Activated naive CD4-positive, alpha-beta T cell treated with Interleukin-2 at 50 U/mL for 16 hours (primary cell): ENCODE measurements around the gene NECTIN2.
"Not testable (repeated sequence)": the region's sequence is repeated elsewhere in the genome, so short reads cannot be mapped to it uniquely, and the experiment has no call there.

Source experiments
- DNase-seq: peaks from one replicate; pipeline ENCODE4 v3.0.0-alpha.2; 2020

Gene NECTIN2

DNA sequence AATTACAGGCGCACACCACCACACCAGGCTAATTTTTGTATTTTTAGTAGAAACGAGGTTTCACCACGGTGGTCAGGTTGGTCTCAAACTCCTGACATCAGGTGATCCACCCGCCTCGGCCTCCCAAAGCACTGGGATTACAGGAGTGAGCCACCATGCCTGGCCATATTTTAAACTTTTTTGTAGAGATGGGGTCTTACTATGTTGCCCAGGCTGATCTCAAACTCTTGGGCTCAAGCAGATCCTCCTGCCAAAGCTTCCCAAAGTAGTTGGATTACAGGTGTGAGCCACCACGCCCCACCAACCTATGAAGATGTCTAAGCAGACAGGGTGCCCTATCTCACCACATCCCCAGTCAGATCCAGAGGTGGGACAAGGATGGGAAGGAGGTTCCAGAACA lies 65.8 kb downstream of the NECTIN2 start:
- not testable (repeated sequence) for DNase-seq

GRCh38 chr19:44912854-44913253 lies 66.8 kb downstream of the NECTIN2 start:
- DNase-seq = no peak

DNA sequence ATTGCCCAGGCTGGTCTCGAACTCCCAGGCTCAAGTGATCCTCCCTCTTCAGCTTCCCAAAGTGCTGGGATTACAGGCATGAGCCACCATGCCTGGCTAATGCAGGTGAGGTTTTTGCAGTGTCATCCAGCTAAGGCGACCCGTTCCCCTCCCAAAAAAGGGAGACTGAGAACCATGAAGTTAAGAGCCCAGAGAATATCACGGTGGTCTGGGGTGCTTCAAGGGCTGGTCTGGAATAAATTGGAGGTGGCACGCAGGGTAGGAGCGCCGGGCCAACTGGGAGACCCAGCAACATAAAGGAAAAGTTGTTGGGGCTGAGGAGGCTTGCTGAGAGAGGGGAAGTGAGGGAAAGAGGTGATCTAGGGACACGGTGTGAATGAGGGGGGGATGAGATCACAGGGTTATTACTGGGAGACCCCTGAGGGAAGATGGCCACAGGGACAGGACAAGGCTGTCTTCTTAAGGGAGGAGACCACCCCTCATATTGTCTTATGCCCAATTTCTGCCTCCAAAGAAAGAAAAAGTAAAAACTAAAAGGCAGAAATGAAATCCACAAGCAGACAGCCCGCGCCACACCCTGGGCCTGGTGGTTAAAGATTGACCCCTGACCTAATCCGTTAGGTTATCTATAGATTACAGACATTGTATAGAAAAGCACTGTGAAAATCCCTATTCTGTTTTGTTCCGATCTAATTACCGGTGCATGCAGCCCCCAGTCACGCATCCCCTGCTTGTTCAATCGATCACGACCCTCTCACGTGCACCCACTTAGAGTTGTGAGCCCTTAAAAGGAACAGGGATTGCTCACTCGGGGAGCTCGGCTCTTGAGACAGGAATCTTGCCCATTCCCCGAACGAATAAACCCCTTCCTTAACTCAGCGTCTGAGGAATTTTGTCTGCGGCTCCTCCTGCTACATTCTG lies 67.7 kb downstream of the NECTIN2 start:
- DNase-seq = not testable (repeated sequence)

DNA sequence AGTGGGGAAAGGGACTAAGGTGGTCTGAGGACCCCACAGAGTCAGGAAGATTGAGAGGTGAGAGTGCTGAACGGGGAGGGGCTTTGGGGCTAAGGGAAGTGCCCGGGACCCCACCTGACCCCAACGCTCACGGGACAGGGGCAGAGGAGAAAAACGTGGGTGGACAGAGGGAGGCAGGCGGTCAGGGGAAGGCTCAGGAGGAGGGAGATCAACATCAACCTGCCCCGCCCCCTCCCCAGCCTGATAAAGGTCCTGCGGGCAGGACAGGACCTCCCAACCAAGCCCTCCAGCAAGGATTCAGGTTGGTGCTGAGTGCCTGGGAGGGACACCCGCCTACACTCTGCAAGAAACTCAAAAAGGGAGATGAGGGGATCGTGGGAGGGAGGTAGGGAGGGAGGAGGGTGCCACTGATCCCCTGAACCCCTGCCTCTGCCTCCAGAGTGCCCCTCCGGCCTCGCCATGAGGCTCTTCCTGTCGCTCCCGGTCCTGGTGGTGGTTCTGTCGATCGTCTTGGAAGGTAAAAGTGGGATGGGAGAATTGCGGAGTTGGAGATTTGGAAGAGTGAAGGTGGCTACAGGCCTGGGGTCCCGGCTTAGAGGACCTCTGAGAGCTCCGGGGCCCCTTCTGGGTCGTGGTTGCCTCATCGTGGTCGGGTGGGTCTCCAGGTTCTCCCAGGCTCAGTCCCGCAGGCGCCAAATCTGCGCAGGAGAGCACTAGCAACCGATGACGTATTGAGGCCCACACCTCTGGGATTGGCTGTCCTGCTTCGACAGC lies 68.5 kb downstream of the NECTIN2 start, which contains the start of gene APOC1:
Gene APOC1, plus strand, starts transcription at position 176 of the 774 bp plus-strand sequence. Its CDS starts 284 bp downstream, at position 460.
- DNase-seq = peak; percentile 76

DNA sequence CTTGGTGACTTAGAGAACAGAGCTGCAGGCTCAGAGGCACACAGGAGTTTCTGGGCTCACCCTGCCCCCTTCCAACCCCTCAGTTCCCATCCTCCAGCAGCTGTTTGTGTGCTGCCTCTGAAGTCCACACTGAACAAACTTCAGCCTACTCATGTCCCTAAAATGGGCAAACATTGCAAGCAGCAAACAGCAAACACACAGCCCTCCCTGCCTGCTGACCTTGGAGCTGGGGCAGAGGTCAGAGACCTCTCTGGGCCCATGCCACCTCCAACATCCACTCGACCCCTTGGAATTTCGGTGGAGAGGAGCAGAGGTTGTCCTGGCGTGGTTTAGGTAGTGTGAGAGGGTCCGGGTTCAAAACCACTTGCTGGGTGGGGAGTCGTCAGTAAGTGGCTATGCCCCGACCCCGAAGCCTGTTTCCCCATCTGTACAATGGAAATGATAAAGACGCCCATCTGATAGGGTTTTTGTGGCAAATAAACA lies 78.2 kb downstream of the NECTIN2 start:
- no peak for DNase-seq

- no peak for DNase-seq
Observed at GRCh38 chr19:44925114-44925891, 79.2 kb downstream of the NECTIN2 start.

- not testable (repeated sequence) for DNase-seq
Observed at GRCh38 chr19:44926245-44927077, 80.4 kb downstream of the NECTIN2 start.

GRCh38 chr19:44927746-44928145 lies 81.6 kb downstream of the NECTIN2 start:
- DNase-seq = no peak

DNA sequence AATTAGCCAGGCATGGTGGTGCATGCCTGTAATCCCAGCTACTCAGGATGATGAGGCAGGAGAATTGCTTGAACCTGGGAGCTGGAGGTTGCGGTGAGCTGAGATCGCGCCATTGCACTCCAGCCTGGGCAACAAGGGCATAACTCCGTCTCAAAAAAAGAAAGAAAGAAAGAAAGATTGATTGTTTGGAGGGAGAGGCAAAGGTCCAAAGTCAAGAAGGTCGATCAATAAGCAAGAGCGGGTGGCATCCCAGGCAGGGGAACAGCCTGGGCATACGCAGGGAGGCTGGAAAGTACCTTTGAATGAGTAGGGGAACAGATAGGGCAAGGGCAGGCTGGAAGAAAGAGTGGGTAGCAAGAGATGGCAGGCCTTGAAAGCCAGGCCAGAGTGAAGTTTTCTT lies 84.0 kb downstream of the NECTIN2 start:
- DNase-seq = no peak

DNA sequence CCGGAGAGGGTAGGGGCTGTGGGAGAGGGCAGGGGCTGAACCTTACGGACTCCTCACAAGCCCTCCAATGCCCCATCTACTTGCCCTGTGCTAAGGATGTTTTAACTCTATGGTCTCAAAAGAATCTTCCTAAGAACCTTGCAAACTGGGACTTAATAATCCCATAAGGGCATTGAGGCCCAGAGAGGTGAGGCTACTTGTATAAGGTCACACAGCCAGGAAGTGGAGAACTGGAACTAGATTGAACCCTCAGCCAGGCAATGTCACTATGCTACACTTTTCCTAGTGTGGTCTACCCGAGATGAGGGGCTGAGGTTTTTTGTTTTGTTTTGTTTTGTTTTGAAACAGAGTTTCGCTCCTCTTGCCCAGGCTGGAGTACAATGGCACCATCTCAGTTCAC lies 85.4 kb downstream of the NECTIN2 start:
- DNase-seq = no peak
